K562 (cell line): Measurements from ENCODE around the gene PDE11A. TPM values are rescaled to one million over a fixed set of nuclear protein-coding genes. Genes with fewer than 3 reads are reported as not detected.

Source experiments
- ARID2 ChIP-seq: fragments of 450-650 bp; IDR thresholded peaks from 2 replicates; pipeline ENCODE4 v1.6.1; 2017; ENCODE audit warnings: antibody characterized with exemption, mild to moderate bottlenecking
- BHLHE40 ChIP-seq: IDR thresholded peaks from 2 replicates; pipeline ENCODE4 v1.6.1; 2011; ENCODE audit warnings: low read length, improper control_type of control experiment
- ESRRB ChIP-seq: fragments of 250-450 bp; sonication (Bioruptor Pico); IDR thresholded peaks from 2 replicates; pipeline ENCODE4 v1.5.0; 2020; ENCODE audit warnings: mild to moderate bottlenecking, moderate library complexity, borderline replicate concordance
- FOXK2 ChIP-seq, 2 experiments: fragments of 450-650 bp; IDR thresholded peaks in 1 of 2; conservative IDR thresholded peaks in 1 of 2; 2 replicates each; pipeline ENCODE4 v1.6.1; 2016; ENCODE audit warnings: low read depth in 2 of 2, mild to moderate bottlenecking in 1 of 2
- KLF6 ChIP-seq: fragments of 250-450 bp; sonication (Bioruptor Pico); IDR thresholded peaks from 2 replicates; pipeline ENCODE4 v1.4.0; 2020; ENCODE audit warnings: mild to moderate bottlenecking, moderate library complexity, borderline replicate concordance
- L3MBTL2 ChIP-seq: fragments of 450-650 bp; IDR thresholded peaks from 2 replicates; pipeline ENCODE4 v1.6.1; 2016; ENCODE audit warnings: mild to moderate bottlenecking, moderate library complexity
- MECOM ChIP-seq: fragments of 250-450 bp; sonication (Bioruptor Pico); IDR thresholded peaks from 2 replicates; pipeline ENCODE4 v1.8.0; 2022; ENCODE audit warnings: inconsistent platforms
- NR2C1 ChIP-seq, 2 experiments: fragments of 450-650 bp; IDR thresholded peaks; 2 replicates each; pipeline ENCODE4 v1.6.1; 2017; ENCODE audit warnings: mild to moderate bottlenecking in 2 of 2, antibody characterized with exemption in 1 of 2, inconsistent platforms in 1 of 2, missing compliant biosample characterization in 1 of 2, missing genetic modification characterization in 1 of 2
- PTBP1 ChIP-seq: fragments of 200-400 bp; formaldehyde crosslinking; IDR thresholded peaks from 2 replicates; pipeline ENCODE4 v1.6.1; 2017; ENCODE audit warnings: low read depth, low read length
- RCOR1 ChIP-seq, 2 experiments: IDR thresholded peaks; 2 replicates each; pipeline ENCODE4 v1.6.1; 2012; ENCODE audit warnings: low read depth in 2 of 2, low read length in 2 of 2, borderline replicate concordance in 1 of 2, improper control_type of control experiment in 1 of 2
- SPI1 ChIP-seq: IDR thresholded peaks from 2 replicates; pipeline ENCODE4 v1.6.1; 2011; ENCODE audit warnings: low read depth, low read length, control low read depth, borderline replicate concordance
- ZNF232 ChIP-seq: sonication (generic); formaldehyde crosslinking; IDR thresholded peaks from 2 replicates; pipeline ENCODE4 v1.8.0; 2022; ENCODE audit warnings: mild to moderate bottlenecking, missing genetic modification reagents
- polyA plus RNA-seq, 8 experiments: library from polyadenylated mRNA; depleted of rRNA in 4 of 8; stranded (reverse) in 5 of 8; unstranded in 3 of 8; fragments of >200 nt; fragmentation: Nextera tagmentation in 2 of 8; fragmentation: Illumina TruSeq in 1 of 8; extraction: Ambion mirVana in 2 of 8; extraction: Trizol in 1 of 8; gene quantifications; 2 replicates each; pipeline versions ENCODE4 v1.2.1 to v1.2.3, GENCODE V29; 2011 to 2014; ENCODE audit warnings: inconsistent platforms in 1 of 8, missing spikeins in 1 of 8
- total RNA-seq, 7 experiments: library from RNA; depleted of rRNA in 6 of 7; stranded (reverse); fragments of >200 nt in 6 of 7; fragmentation: Illumina TruSeq in 2 of 7; extraction: Trizol in 2 of 7; gene quantifications; 2 replicates each; pipeline versions ENCODE4 v1.2.1 to v1.2.3, GENCODE V29; 2011 to 2021; ENCODE audit warnings: low replicate concordance in 1 of 7
- TF ChIP-seq, protein P1 (sequence below): fragments of 450-650 bp; formaldehyde crosslinking; IDR thresholded peaks from 2 replicates; pipeline ENCODE4 v1.4.0; 2020; ENCODE audit warnings: mild to moderate bottlenecking, moderate library complexity
- TF ChIP-seq, protein P2 (sequence below): fragments of 450-650 bp; IDR thresholded peaks from 2 replicates; pipeline ENCODE4 v1.6.1; 2017; ENCODE audit warnings: mild to moderate bottlenecking, moderate library complexity
- TF ChIP-seq, protein P3 (sequence below), 2 experiments: fragments of 150-350 bp in 1 of 2; IDR thresholded peaks; 2 replicates each; pipeline ENCODE4 v1.6.1; 2012 to 2016; ENCODE audit warnings: low read depth in 2 of 2, low read length in 2 of 2, mild to moderate bottlenecking in 1 of 2, moderate library complexity in 1 of 2
- TF ChIP-seq, protein P4 (sequence below): sonication (generic); formaldehyde crosslinking; IDR thresholded peaks from 2 replicates; pipeline ENCODE4 v1.8.0; 2022; ENCODE audit warnings: mild to moderate bottlenecking, low read depth, missing genetic modification reagents
- TF ChIP-seq, protein P5 (sequence below): sonication (generic); formaldehyde crosslinking; IDR thresholded peaks from 2 replicates; pipeline ENCODE4 v1.8.1; 2023; ENCODE audit warnings: mild to moderate bottlenecking, missing genetic modification reagents

PDE11A gene
- total and polyA plus RNA-seq, 9 of the 15 experiments (the other 6 are each of a cell fraction or from before 2014, with no cell fraction given), result 3.2 to 22.1 (median 5.7) TPM

DNA sequence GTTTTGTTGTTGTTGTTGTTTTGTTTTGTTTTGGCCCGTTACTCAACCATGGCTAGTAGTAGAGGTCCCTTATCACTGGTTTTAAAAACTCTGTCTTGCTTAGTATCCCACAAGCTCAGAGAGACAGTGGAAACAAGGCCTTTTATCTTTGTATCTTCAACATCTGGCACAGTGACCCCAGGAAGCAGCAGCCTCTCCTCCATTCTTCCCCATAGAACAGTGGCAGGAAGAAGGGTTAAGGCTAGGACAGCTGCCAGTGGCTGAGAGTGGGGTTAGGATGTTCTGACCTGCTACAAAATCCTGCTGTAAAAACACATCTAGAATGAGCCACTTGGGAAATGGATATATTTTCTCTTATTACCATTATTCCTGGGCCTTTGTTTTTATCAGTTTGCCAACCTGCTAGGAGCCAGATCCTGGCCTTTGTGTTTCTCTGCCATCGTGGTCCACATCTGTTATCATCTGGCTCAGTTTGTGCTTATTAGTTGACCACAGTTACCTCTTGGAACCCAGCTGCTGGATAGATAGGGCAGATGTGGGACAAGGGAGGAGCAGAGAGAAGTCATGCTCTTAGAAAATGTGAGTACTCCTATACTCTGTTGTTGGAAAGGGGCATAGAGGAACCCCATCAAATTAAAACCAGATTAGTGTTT is 433.2 kb downstream of the PDE11A start (continued):
- TF ChIP-seq, protein P1, sequence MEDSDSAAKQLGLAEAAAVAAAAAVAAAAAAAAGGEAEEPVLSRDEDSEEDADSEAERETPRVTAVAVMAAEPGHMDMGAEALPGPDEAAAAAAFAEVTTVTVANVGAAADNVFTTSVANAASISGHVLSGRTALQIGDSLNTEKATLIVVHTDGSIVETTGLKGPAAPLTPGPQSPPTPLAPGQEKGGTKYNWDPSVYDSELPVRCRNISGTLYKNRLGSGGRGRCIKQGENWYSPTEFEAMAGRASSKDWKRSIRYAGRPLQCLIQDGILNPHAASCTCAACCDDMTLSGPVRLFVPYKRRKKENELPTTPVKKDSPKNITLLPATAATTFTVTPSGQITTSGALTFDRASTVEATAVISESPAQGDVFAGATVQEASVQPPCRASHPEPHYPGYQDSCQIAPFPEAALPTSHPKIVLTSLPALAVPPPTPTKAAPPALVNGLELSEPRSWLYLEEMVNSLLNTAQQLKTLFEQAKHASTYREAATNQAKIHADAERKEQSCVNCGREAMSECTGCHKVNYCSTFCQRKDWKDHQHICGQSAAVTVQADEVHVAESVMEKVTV (CRISPR knock-in tag), result peak; percentile 26; the same call in 1 of the 2 replicates
- TF ChIP-seq BHLHE40, result no peak
- no peak for TF ChIP-seq NR2C1 (IDR thresholded peaks at IDR 0.05)
- TF ChIP-seq NR2C1 (tag; IDR thresholded peaks at IDR 0.05), result 0 out of 2 replicates have a peak, but pooled peaks have one; percentile 40
- TF ChIP-seq SPI1, result no peak
- TF ChIP-seq, protein P2, sequence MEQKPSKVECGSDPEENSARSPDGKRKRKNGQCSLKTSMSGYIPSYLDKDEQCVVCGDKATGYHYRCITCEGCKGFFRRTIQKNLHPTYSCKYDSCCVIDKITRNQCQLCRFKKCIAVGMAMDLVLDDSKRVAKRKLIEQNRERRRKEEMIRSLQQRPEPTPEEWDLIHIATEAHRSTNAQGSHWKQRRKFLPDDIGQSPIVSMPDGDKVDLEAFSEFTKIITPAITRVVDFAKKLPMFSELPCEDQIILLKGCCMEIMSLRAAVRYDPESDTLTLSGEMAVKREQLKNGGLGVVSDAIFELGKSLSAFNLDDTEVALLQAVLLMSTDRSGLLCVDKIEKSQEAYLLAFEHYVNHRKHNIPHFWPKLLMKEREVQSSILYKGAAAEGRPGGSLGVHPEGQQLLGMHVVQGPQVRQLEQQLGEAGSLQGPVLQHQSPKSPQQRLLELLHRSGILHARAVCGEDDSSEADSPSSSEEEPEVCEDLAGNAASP, result no peak
- TF ChIP-seq, protein P3, sequence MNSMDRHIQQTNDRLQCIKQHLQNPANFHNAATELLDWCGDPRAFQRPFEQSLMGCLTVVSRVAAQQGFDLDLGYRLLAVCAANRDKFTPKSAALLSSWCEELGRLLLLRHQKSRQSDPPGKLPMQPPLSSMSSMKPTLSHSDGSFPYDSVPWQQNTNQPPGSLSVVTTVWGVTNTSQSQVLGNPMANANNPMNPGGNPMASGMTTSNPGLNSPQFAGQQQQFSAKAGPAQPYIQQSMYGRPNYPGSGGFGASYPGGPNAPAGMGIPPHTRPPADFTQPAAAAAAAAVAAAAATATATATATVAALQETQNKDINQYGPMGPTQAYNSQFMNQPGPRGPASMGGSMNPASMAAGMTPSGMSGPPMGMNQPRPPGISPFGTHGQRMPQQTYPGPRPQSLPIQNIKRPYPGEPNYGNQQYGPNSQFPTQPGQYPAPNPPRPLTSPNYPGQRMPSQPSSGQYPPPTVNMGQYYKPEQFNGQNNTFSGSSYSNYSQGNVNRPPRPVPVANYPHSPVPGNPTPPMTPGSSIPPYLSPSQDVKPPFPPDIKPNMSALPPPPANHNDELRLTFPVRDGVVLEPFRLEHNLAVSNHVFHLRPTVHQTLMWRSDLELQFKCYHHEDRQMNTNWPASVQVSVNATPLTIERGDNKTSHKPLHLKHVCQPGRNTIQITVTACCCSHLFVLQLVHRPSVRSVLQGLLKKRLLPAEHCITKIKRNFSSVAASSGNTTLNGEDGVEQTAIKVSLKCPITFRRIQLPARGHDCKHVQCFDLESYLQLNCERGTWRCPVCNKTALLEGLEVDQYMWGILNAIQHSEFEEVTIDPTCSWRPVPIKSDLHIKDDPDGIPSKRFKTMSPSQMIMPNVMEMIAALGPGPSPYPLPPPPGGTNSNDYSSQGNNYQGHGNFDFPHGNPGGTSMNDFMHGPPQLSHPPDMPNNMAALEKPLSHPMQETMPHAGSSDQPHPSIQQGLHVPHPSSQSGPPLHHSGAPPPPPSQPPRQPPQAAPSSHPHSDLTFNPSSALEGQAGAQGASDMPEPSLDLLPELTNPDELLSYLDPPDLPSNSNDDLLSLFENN (IDR thresholded peaks at IDR 0.05; ENCODE audit: low read depth in 2 of 2, low read length in 2 of 2), result peak in 1 of 2 experiments; percentile 70; a peak in 1 of 4 replicates
- TF ChIP-seq, protein P4, sequence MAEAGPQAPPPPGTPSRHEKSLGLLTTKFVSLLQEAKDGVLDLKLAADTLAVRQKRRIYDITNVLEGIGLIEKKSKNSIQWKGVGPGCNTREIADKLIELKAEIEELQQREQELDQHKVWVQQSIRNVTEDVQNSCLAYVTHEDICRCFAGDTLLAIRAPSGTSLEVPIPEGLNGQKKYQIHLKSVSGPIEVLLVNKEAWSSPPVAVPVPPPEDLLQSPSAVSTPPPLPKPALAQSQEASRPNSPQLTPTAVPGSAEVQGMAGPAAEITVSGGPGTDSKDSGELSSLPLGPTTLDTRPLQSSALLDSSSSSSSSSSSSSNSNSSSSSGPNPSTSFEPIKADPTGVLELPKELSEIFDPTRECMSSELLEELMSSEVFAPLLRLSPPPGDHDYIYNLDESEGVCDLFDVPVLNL (CRISPR knock-in tag), result no peak
- TF ChIP-seq L3MBTL2, result no peak
- TF ChIP-seq ESRRB (CRISPR knock-in tag), result no peak
- TF ChIP-seq KLF6 (CRISPR knock-in tag), result no peak
- TF ChIP-seq MECOM (CRISPR knock-in tag), result 0 out of 2 replicates have a peak, but pooled peaks have one; percentile 21
- 0 out of 4 replicates have a peak, but pooled peaks of 1 of the 2 experiments have one; percentile 4 for TF ChIP-seq RCOR1 (IDR thresholded peaks at IDR 0.05; ENCODE audit: borderline replicate concordance in 1 of 2, low read depth in 2 of 2, low read length in 2 of 2)
- TF ChIP-seq, protein P5, sequence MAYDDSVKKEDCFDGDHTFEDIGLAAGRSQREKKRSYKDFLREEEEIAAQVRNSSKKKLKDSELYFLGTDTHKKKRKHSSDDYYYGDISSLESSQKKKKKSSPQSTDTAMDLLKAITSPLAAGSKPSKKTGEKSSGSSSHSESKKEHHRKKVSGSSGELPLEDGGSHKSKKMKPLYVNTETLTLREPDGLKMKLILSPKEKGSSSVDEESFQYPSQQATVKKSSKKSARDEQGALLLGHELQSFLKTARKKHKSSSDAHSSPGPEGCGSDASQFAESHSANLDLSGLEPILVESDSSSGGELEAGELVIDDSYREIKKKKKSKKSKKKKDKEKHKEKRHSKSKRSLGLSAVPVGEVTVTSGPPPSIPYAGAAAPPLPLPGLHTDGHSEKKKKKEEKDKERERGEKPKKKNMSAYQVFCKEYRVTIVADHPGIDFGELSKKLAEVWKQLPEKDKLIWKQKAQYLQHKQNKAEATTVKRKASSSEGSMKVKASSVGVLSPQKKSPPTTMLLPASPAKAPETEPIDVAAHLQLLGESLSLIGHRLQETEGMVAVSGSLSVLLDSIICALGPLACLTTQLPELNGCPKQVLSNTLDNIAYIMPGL, result no peak
- TF ChIP-seq FOXK2 (conservative IDR thresholded peaks at IDR 0.05 in 1 of 2, IDR thresholded peaks at IDR 0.05 in 1 of 2; ENCODE audit: low read depth in 2 of 2), result peak; percentile 19 to 26; a peak in 1 of 4 replicates
- TF ChIP-seq PTBP1, result no peak
- no peak for TF ChIP-seq ARID2
- TF ChIP-seq ZNF232 (CRISPR knock-in tag), result no peak
